ENCODE measurements around the gene HOXB1.

DNA sequence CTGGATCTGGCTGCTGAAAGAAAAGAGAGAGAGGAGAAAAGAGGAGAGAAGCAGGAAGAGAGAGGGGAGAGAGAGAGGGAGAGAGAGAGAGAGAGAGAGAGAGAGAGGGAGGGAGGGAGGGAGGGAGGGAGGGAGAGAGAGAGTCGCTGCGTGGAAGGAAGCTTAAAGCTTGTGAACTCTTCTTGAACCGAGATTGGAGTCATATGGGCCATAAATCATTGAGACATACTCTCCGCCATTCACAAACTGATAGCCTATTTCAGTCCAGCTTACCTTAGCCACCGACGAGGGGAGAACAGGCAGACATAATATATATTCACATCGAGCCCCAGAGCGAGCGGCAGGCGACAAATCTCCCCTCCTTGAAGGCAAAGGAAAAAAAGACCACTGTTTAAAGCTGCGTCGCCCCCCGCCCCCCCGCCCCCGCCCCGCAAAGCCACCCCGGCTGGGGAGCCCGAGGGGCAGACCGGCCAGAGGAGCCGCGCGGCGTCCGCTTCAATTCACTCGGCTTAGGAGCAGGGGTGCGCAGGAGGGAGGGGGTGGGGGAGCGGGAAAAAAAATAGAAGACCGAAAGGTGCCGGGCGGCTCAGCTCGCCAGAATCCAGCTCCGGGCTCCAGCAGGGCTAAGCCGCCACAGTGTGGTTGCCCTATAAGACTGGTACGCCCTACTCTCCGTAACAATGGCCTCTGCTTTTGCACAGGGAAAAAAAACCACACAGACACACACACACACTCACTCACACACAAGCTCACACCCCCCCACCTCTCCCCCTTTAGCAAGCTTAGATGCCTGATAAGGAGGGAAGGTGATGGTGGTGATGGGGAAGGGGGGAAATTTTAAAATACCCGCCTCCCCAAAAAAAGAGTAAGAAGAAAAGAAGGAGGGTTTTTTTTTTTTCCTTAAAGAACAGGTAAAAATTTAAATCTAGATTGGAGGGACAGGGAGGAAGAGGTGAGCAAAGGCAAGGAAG lies 24.7 kb upstream of the HOXB1 start:
- TF ChIP-seq CTCF (IDR thresholded peaks at IDR 0.05) = no peak
- peak; percentile 84 for TF ChIP-seq EZH2 (IDR thresholded peaks at IDR 0.05)
- TF ChIP-seq EZH2phosphoT487 (IDR thresholded peaks at IDR 0.05) = peak; percentile 81
